HCT116 (cell line): Measurements from ENCODE around the gene PARVG. TPM values are rescaled to one million over a fixed set of nuclear protein-coding genes. Genes with fewer than 3 reads are reported as not detected.

Experiments used
- ATAC-seq: fragments of 200-7000 bp; cut with Tn5 transposase; 2 replicates; pipeline ENCODE4 v1.9.1; 2020; ENCODE audit warnings: mild to moderate bottlenecking, moderate library complexity
- BruUV-seq: library from RNA; stranded (reverse); fragments of 400-500 nt; replicated peaks from 2 replicates; lab custom pipeline; 2021; lab: Mats Ljungman, UMichigan
- CTCF ChIA-PET: fragments of 300-600 bp; sonication (Branson Sonifier 250); formaldehyde crosslinking; loops from one replicate; lab custom pipeline; 2021; ENCODE audit warnings: antibody characterized with exemption; lab: Charles Lee
- POLR2A ChIA-PET: fragments of 300-600, 350-600 bp; sonication (Branson Sonifier 250); formaldehyde crosslinking; loops from one replicate; lab custom pipeline; 2021; ENCODE audit warnings: antibody characterized with exemption; lab: Charles Lee
- RAD21 ChIA-PET, 2 experiments: fragments of 300-600 bp; sonication (Branson Sonifier 250); formaldehyde crosslinking; loops; one replicate each; lab custom pipeline; 2023; ENCODE audit warnings: low total read pairs in 2 of 2; ENCODE audit not compliant: uncharacterized antibody in 2 of 2, unreplicated experiment in 2 of 2, low non-redundant PET in 1 of 2; lab: Charles Lee
- DNase-seq: peaks from one replicate; pipeline ENCODE4 v3.0.0-alpha.2; 2010; ENCODE audit warnings: low read depth, low spot score
- H2AFZ ChIP-seq: fragments of 200-600 bp; shearing (Covaris generic), sonication (generic); 2 replicates; pipeline ENCODE4 v1.6.1; 2017; ENCODE audit warnings: low read depth, mixed run types, mixed read lengths, antibody characterized with exemption, low read length; ENCODE audit not compliant: poor library complexity, severe bottlenecking
- H3K27ac ChIP-seq: 2 replicates; pipeline ENCODE4 v1.5.1; 2012; ENCODE audit warnings: low read depth, low read length
- H3K27me3 ChIP-seq: fragments of 200-600 bp; sonication (generic); 2 replicates; pipeline ENCODE4 v1.6.1; 2016; ENCODE audit warnings: mixed run types, low read length, mixed read lengths; ENCODE audit not compliant: insufficient read depth
- H3K36me3 ChIP-seq, 2 experiments: fragments of 200-500 bp in 1 of 2; fragments of 200-600 bp in 1 of 2; sonication (Bioruptor generic) in 1 of 2; sonication (generic) in 1 of 2; 2 replicates each; pipeline versions ENCODE4 v1.5.1 to v1.6.1; 2014 to 2016; ENCODE audit warnings: low read length in 2 of 2, inconsistent platforms in 1 of 2, mixed read lengths in 1 of 2, mixed run types in 1 of 2; ENCODE audit not compliant: insufficient read depth in 2 of 2, control insufficient read depth in 1 of 2
- H3K4me1 ChIP-seq, 2 experiments: fragments of 200-600 bp in 1 of 2; sonication (generic) in 1 of 2; 2 replicates each; pipeline versions ENCODE4 v1.5.1 to v1.6.1; 2012 to 2017; ENCODE audit warnings: low read length in 2 of 2, inconsistent platforms in 1 of 2, mild to moderate bottlenecking in 1 of 2, mixed read lengths in 1 of 2, mixed run types in 1 of 2, moderate library complexity in 1 of 2; ENCODE audit not compliant: insufficient read depth in 2 of 2, control insufficient read depth in 1 of 2
- H3K4me2 ChIP-seq: fragments of 200-600 bp; sonication (generic); 2 replicates; pipeline ENCODE4 v1.6.1; 2017; ENCODE audit warnings: mixed run types, low read length, mixed read lengths
- H3K4me3 ChIP-seq, 2 experiments: fragments of 200-600 bp in 1 of 2; sonication (generic) in 1 of 2; replicated peaks in 1 of 2; 2 replicates each; pipeline ENCODE4 v1.5.1; 2011 to 2016; ENCODE audit warnings: low read length in 2 of 2, control low read depth in 1 of 2, low read depth in 1 of 2, mild to moderate bottlenecking in 1 of 2, mixed read lengths in 1 of 2, mixed run types in 1 of 2
- H3K79me2 ChIP-seq: fragments of 200-600 bp; sonication (generic); 2 replicates; pipeline ENCODE4 v1.6.1; 2017; ENCODE audit warnings: mild to moderate bottlenecking, mixed run types, low read length, moderate library complexity, mixed read lengths; ENCODE audit not compliant: insufficient read depth
- H3K9ac ChIP-seq: fragments of 200-600 bp; sonication (generic); 2 replicates; pipeline ENCODE4 v1.6.1; 2016; ENCODE audit warnings: low read length, mixed read lengths
- H3K9me2 ChIP-seq: fragments of 200-600 bp; sonication (generic), shearing (Covaris generic); 2 replicates; pipeline ENCODE4 v1.6.1; 2017; ENCODE audit warnings: mixed run types, mild to moderate bottlenecking, moderate library complexity; ENCODE audit not compliant: insufficient read depth
- H3K9me3 ChIP-seq, 2 experiments: fragments of 200-500 bp in 1 of 2; fragments of 200-600 bp in 1 of 2; sonication (Bioruptor generic) in 1 of 2; sonication (generic) in 1 of 2; 2 replicates each; pipeline ENCODE4 v1.6.1; 2014 to 2017; ENCODE audit warnings: low read length in 2 of 2, mixed read lengths in 2 of 2, inconsistent platforms in 1 of 2, low read depth in 1 of 2, mild to moderate bottlenecking in 1 of 2, mixed run types in 1 of 2, moderate library complexity in 1 of 2; ENCODE audit not compliant: control insufficient read depth in 1 of 2, insufficient read depth in 1 of 2
- H4K20me1 ChIP-seq: fragments of 200-600 bp; sonication (generic), shearing (Covaris generic); 2 replicates; pipeline ENCODE4 v1.6.1; 2017; ENCODE audit warnings: mixed run types, mild to moderate bottlenecking, moderate library complexity; ENCODE audit not compliant: insufficient read depth
- CBX3 ChIP-seq: IDR thresholded peaks from 2 replicates; pipeline ENCODE4 v1.6.1; 2012; ENCODE audit warnings: low read depth
- CEBPB ChIP-seq: IDR thresholded peaks from 2 replicates; pipeline ENCODE4 v1.6.1; 2012; ENCODE audit warnings: low read depth
- EGR1 ChIP-seq: IDR thresholded peaks from 2 replicates; pipeline ENCODE4 v1.6.1; 2012; ENCODE audit warnings: low read depth
- EZH2 ChIP-seq: fragments of 200-600 bp; sonication (generic); IDR thresholded peaks from 2 replicates; pipeline ENCODE4 v1.6.1; 2017; ENCODE audit warnings: antibody characterized with exemption, mixed run types
- EZH2phosphoT487 ChIP-seq: fragments of 200-600 bp; IDR thresholded peaks from 2 replicates; pipeline ENCODE4 v1.6.1; 2018; ENCODE audit warnings: antibody characterized with exemption, borderline replicate concordance
- JUND ChIP-seq: IDR thresholded peaks from 2 replicates; pipeline ENCODE4 v1.6.1; 2012
- POLR2AphosphoS5 ChIP-seq: IDR thresholded peaks from 2 replicates; pipeline ENCODE4 v1.6.1; 2011; ENCODE audit warnings: mild to moderate bottlenecking, low read depth, low read length, moderate library complexity
- SP1 ChIP-seq: IDR thresholded peaks from 2 replicates; pipeline ENCODE4 v1.6.1; 2012; ENCODE audit warnings: low read depth
- SRF ChIP-seq: IDR thresholded peaks from 2 replicates; pipeline ENCODE4 v1.6.1; 2012; ENCODE audit warnings: low read depth
- YY1 ChIP-seq: IDR thresholded peaks from 2 replicates; pipeline ENCODE4 v1.6.1; 2011; ENCODE audit warnings: low read length, low read depth, moderate library complexity, mild to moderate bottlenecking; ENCODE audit not compliant: insufficient replicate concordance; ENCODE audit errors: extremely low read depth
- intact Hi-C: fragments of 100-400 bp; cut with micrococcal nuclease; formaldehyde crosslinking; loops from 2 replicates; pipeline ENCODE4 v1.10.0; 2022
- total RNA-seq: library from RNA; stranded (reverse); gene quantifications from one replicate; pipeline ENCODE4 v1.2.1, GENCODE V29; 2021; ENCODE audit not compliant: unreplicated experiment
- TF ChIP-seq, protein P1 (sequence below), 3 experiments: fragments of 200-600 bp in 1 of 3; sonication (generic) in 1 of 3; IDR thresholded peaks in 2 of 3; conservative IDR thresholded peaks in 1 of 3; 2 replicates each; pipeline ENCODE4 v1.5.1; 2012 to 2017; ENCODE audit warnings: low read depth in 2 of 3, low read length in 2 of 3, antibody characterized with exemption in 1 of 3, borderline replicate concordance in 1 of 3, control low read depth in 1 of 3, mild to moderate bottlenecking in 1 of 3, mixed read lengths in 1 of 3, mixed run types in 1 of 3, moderate library complexity in 1 of 3; ENCODE audit not compliant: insufficient read depth in 1 of 3
- TF ChIP-seq, protein P2 (sequence below): IDR thresholded peaks from 2 replicates; pipeline ENCODE4 v1.6.1; 2011; ENCODE audit warnings: mild to moderate bottlenecking, low read length, moderate library complexity; ENCODE audit not compliant: insufficient replicate concordance; ENCODE audit errors: extremely low read depth
- TF ChIP-seq, protein P3 (sequence below): IDR thresholded peaks from 2 replicates; pipeline ENCODE4 v1.6.1; 2012

Gene PARVG
- total RNA-seq, 1 experiment from 2014 or later, result 0.57 TPM

DNA sequence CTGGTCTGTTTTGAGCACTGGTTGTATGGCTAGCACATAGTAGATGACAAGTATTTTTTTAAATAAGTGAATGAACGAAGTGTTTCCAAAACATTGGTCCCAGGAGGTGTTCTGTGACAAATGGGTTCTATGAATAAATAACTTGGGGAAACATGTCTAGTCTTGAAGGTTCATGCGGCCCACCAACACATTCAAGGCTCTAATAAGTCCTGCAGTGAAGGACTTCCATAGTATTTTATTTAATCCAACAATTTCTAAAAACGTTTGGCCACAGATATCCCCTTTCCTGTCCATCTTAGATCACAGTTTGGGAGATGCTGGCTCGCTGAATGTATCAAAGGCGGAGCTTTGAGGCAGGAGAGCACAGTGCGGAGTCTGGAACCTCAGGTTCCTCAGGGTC lies 22.5 kb downstream of the PARVG start:
- Histone ChIP-seq H3K4me1 (no peaks in the 10 kb centered on the region), H3K4me2 (no peak overlapping the region), H3K9ac (no peak overlapping the region), H3K27me3 (0 out of 2 replicates have a peak, but pooled peaks cover 4% of the 10 kb centered on the region), H3K9me2 (no peaks in the 10 kb centered on the region), H3K9me3 (no peaks in the 10 kb centered on the region), H2AFZ (no peak overlapping the region), H3K4me3 (no peak overlapping the region), H3K36me3 (no peaks in the 10 kb centered on the region), H3K27ac (no peak overlapping the region), H4K20me1 (no peaks in the 10 kb centered on the region), H3K79me2 (no peaks in the 10 kb centered on the region)
- no peak for ATAC-seq
- BruUV-seq, result no TSS peak
- intact Hi-C loops, result no loop called here
- ChIA-PET RAD21 (no interaction called here), CTCF (no interaction called here), POLR2A (no interaction called here)
- no peak for DNase-seq
- TF ChIP-seq EGR1 (no peak), EZH2phosphoT487 (no peak), CEBPB (no peak), POLR2AphosphoS5 (no peak), EZH2 (no peak), YY1 (no peak), JUND (no peak), SRF (no peak), SP1 (no peak), CBX3 (no peak)
- TF ChIP-seq, protein P1, sequence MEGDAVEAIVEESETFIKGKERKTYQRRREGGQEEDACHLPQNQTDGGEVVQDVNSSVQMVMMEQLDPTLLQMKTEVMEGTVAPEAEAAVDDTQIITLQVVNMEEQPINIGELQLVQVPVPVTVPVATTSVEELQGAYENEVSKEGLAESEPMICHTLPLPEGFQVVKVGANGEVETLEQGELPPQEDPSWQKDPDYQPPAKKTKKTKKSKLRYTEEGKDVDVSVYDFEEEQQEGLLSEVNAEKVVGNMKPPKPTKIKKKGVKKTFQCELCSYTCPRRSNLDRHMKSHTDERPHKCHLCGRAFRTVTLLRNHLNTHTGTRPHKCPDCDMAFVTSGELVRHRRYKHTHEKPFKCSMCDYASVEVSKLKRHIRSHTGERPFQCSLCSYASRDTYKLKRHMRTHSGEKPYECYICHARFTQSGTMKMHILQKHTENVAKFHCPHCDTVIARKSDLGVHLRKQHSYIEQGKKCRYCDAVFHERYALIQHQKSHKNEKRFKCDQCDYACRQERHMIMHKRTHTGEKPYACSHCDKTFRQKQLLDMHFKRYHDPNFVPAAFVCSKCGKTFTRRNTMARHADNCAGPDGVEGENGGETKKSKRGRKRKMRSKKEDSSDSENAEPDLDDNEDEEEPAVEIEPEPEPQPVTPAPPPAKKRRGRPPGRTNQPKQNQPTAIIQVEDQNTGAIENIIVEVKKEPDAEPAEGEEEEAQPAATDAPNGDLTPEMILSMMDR (IDR thresholded peaks at IDR 0.05 in 2 of 3, conservative IDR thresholded peaks at IDR 0.05 in 1 of 3; ENCODE audit: borderline replicate concordance in 1 of 3, insufficient read depth in 1 of 3, low read depth in 2 of 3, low read length in 2 of 3), result no peak
- TF ChIP-seq, protein P2, sequence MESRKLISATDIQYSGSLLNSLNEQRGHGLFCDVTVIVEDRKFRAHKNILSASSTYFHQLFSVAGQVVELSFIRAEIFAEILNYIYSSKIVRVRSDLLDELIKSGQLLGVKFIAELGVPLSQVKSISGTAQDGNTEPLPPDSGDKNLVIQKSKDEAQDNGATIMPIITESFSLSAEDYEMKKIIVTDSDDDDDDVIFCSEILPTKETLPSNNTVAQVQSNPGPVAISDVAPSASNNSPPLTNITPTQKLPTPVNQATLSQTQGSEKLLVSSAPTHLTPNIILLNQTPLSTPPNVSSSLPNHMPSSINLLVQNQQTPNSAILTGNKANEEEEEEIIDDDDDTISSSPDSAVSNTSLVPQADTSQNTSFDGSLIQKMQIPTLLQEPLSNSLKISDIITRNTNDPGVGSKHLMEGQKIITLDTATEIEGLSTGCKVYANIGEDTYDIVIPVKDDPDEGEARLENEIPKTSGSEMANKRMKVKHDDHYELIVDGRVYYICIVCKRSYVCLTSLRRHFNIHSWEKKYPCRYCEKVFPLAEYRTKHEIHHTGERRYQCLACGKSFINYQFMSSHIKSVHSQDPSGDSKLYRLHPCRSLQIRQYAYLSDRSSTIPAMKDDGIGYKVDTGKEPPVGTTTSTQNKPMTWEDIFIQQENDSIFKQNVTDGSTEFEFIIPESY, result no peak
- TF ChIP-seq, protein P3, sequence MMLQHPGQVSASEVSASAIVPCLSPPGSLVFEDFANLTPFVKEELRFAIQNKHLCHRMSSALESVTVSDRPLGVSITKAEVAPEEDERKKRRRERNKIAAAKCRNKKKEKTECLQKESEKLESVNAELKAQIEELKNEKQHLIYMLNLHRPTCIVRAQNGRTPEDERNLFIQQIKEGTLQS, result no peak
